NCI-H1417 (cell line): Measurements from ENCODE around the gene WNT7A.

Experiments used
- DNase-seq, 3 experiments: peaks; one replicate each; lab custom pipeline; 2025; lab: John Stamatoyannopoulos, UW

WNT7A gene

GRCh38 chr3:13845806-13846205 lies 34.1 kb downstream of the WNT7A start:
- no peak for DNase-seq

DNA sequence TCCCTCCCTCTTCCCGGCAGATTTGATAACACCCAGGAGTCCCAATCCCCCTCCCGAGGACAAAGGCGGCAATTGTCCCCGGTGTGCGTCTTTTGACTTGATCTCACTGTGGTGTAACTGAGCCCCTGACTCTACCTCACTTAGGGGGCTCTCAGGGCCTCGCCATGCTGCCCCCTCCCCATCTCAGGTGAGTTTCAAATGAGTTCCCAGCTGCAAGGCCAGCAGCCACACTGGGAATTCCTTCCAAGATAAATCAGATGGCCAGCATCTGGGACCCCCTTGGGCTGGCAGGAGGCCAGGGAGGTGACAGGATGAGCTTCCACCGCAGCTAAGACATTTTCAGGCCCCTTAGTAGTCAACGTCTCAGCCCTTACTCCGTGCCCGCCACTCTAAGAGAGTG lies 35.0 kb downstream of the WNT7A start:
- DNase-seq = no peak

GRCh38 chr3:13844286-13844685 lies 35.6 kb downstream of the WNT7A start:
- no peak for DNase-seq

- DNase-seq = no peak
Measured at GRCh38 chr3:13843351-13843750, 36.5 kb downstream of the WNT7A start.

- DNase-seq = no peak
Measured at GRCh38 chr3:13842226-13842625, 37.6 kb downstream of the WNT7A start.

GRCh38 chr3:13841826-13842225 lies 38.0 kb downstream of the WNT7A start:
- no peak for DNase-seq

DNA sequence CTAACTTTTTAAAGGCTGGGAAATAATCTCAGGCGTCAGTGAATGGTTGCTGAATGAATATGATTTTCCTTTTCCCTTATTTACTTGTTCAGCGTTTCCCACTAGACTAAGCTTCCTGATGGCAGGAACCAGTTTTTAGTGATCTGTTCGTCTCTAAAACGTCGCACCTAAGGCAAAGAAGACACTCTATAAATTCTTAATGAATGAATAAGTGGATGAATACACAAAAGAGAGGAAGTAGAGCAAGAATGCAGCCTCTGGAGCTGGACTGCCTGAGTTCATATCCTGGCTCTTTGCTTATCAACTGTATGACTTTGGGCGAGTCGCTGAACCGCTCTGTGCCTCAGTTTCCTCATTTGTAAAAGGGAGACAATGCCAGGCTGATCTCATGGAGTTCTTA lies 38.7 kb downstream of the WNT7A start:
- no peak for DNase-seq

DNA sequence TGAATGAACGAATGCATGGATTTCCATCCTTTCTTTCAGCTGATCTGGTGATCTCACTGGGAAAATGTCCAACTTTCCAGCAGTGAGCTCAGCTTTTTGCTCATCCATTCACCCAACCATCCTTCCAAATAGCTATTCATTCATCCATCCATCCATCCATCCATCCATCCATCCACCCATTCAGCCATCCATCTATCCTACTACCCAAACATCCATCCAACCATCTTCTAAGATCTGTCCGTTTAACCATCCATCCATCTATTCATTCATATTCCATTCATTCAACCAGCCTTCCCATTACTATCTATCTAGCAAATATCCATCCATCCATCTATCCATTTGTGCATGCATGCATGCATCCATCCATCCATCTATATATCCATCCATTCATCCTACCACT lies 39.4 kb downstream of the WNT7A start:
- no peak for DNase-seq

- no peak for DNase-seq
Measured at GRCh38 chr3:13839726-13840340, 40.0 kb downstream of the WNT7A start.

DNA sequence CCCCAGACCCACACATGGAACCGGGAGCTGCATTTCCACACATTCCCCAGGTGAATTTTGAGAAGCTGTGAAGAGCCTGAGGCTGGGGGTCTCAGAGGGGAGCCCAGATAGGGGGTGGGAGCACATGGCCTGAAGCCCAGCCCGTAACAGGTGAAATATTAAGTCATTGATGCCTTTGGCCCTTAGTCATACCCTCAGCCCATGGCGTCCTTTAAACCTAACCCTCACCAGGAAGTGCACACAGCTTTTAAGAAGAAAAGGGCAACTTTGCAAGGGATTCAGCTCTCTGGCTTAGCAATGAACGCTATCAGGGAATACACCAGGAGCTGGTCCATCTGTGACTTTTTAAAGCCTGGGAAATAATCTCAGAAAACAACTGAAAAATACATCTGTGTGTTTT lies 40.6 kb downstream of the WNT7A start:
- DNase-seq = no peak

DNA sequence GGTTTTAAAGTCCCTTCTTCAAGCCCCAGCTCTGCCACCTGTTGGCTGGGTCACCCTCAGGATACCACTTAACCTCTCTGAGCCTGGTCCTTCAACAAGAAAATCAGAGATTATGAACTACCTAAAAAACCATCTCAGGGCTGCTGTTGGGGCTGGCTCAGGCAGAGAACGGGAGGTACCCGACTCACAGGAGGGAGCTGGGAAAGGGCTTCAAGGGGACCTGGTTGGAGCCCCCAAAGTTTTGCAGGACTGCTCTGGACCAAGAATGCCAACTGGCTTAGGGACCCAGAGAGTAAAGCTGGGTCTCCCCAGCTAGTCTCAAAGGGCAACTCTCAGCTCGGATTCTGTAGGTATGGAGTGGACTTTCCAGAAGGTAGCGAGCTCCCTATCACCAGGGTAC lies 41.5 kb downstream of the WNT7A start:
- no peak for DNase-seq

GRCh38 chr3:13837751-13838150 lies 42.1 kb downstream of the WNT7A start:
- DNase-seq = no peak

GRCh38 chr3:13836658-13837587 lies 42.9 kb downstream of the WNT7A start:
- no peak for DNase-seq

DNA sequence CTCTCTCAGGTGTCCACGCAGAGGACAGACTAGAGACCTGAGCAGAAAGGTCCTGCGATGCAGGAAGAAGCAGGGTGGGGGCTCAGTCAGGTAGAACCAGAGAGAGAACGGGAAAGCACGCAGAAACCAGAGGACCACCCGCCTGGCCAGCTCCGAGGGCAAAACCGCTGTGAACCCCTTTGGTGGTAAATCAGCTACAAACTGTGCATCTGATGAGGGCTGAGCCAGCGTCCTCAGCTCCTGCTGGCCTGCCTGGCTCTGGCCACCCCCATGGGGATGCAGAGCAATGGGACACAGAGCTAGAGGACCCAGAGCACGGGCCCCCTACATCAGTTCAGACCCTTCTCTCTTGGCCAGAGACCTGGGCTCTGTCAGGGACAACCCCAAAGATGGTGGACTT lies 44.6 kb downstream of the WNT7A start:
- no peak for DNase-seq

- no peak for DNase-seq
Measured at GRCh38 chr3:13834258-13835035, 45.4 kb downstream of the WNT7A start.

- no peak for DNase-seq
Measured at GRCh38 chr3:13833506-13834257, 46.2 kb downstream of the WNT7A start.

GRCh38 chr3:13832130-13832529 lies 47.7 kb downstream of the WNT7A start:
- DNase-seq = no peak

- no peak for DNase-seq
Measured at GRCh38 chr3:13831386-13831996, 48.4 kb downstream of the WNT7A start.

DNA sequence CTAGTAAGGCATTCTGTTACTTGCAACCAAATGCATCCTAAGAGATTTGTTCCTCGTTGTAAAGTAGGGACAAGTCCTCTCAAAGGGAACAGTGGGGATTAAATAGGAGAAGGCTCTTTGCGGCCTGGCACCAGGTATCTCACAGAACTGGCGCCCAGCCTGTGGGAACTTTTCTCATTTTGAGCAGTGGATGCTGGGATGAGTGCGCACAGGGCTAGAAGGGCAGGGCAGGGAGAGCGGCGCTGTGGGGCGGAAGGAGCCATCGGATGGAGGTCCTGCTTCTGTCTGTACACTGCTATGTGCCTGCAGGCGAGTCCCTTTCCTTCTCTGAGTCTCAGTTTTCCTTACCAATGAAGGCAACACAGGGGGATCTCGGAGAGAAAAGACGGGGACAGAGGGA lies 50.6 kb downstream of the WNT7A start:
- no peak for DNase-seq

DNA sequence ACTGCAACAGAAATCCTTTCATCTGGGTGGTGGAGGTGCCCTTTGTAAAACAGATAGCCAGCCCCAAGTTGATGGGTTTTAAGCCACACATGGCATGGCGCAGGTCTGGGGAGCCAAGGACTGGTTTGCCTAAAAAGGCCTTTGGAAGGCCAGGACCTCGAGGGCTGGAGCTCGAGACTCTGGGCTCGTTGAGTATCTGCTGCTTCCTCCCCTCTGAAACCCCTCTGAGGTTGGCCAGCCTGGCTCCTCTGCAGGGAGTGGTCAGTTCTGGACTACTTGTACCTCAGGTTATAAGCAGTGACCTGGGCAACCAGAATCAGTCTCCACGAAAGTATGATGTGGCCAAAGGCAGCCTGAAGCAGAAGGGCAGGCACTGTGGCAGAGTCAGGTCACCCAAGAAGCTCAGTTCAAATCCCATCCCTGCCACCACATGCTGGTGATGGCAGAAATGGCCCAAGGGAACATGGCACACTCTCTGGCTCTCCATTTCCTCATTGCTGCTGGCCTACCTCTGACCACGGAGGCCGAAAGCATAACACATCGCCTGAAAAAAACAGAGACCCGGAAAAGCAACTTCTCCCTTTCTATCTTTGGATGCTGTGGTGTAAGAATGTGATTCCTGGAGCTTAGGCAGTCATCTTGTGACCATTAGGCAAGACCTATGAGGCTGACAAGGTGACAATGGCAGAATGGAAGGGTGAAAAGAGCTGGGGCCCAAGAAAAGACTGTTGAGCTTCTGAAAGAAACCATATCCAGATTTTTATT lies 51.2 kb downstream of the WNT7A start:
- no peak for DNase-seq

DNA sequence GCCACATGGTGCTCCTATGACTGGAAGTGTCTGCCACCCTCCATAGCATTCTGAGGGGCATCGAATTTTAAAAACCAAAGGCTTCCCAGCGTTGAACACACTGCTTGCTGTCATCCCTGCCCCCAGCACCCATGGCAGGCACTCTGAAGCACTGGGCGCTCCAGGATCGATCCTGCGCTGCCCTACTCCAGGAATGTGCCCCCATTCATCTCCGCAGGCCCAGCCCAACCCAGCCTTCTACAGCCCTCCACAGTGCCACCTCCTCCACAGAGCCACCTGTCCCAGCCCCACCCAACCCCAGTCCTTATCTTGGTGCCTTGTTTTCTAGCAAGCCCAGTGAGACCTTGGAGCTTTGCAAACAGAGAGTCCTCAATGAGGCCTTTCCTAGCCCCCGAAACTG lies 52.2 kb downstream of the WNT7A start:
- no peak for DNase-seq
